Activated CD4-positive, alpha-beta T cell treated with anti-CD3 and anti-CD28 coated beads for 36 hours (primary cell): ENCODE results near the gene FRMD4A. TPM values are rescaled to one million over a fixed set of nuclear protein-coding genes. Genes with fewer than 3 reads are reported as not detected.
A peak's percentile ranks its signal among the peaks of the same experiment; 100 is the strongest.

Experiments
- ATAC-seq: fragments of 200-7000 bp; cut with Tn5 transposase; one replicate; pipeline ENCODE4 v1.10.0; 2021; ENCODE audit warnings: mild to moderate bottlenecking, moderate library complexity
- CTCF ChIA-PET: fragments of 350-600 bp; sonication (Branson Sonifier 250); formaldehyde crosslinking; loops from one replicate; lab custom pipeline; 2021; ENCODE audit warnings: antibody characterized with exemption; lab: Charles Lee
- POLR2A ChIA-PET: fragments of 350-600 bp; sonication (Branson Sonifier 250); formaldehyde crosslinking; loops from one replicate; lab custom pipeline; 2021; ENCODE audit warnings: antibody characterized with exemption, inconsistent platforms; lab: Charles Lee
- DNase-seq: peaks from one replicate; pipeline ENCODE4 v3.0.0-alpha.2; 2020
- H3K27ac Mint-ChIP-seq: one replicate; pipeline ENCODE4 v1.8.0; 2021; ENCODE audit warnings: mixed read lengths
- H3K27me3 Mint-ChIP-seq: one replicate; pipeline ENCODE4 v1.8.0; 2021; ENCODE audit warnings: mixed read lengths
- H3K36me3 Mint-ChIP-seq: one replicate; pipeline ENCODE4 v1.8.0; 2021; ENCODE audit warnings: low read depth, mixed read lengths
- H3K4me1 Mint-ChIP-seq: one replicate; pipeline ENCODE4 v1.8.0; 2021; ENCODE audit warnings: mixed read lengths
- H3K4me3 Mint-ChIP-seq: one replicate; pipeline ENCODE4 v1.8.0; 2021; ENCODE audit warnings: mild to moderate bottlenecking, moderate library complexity, mixed read lengths
- H3K9me3 Mint-ChIP-seq: one replicate; pipeline ENCODE4 v1.8.0; 2021; ENCODE audit warnings: low read depth, mixed read lengths
- intact Hi-C, 2 experiments: fragments of 100-400 bp; cut with DNase I in 1 of 2; cut with micrococcal nuclease in 1 of 2; formaldehyde crosslinking; loops; one replicate each; pipeline versions ENCODE4 v1.14.2 to v1.15.1; 2022 to 2024; cut with DNase I, micrococcal nuclease
- total RNA-seq, 2 experiments: library from RNA; stranded (reverse); gene quantifications; one replicate each; pipeline ENCODE4 v1.2.3, GENCODE V29; 2021

The FRMD4A gene
- total RNA-seq, 2 experiments from 2014 or later, result 0.85 to 1.3 TPM

GRCh38 chr10:13668126-13668525 is 662.6 kb downstream of the FRMD4A start:
- Mint-ChIP-seq H3K36me3 (no peaks in the 10 kb centered on the region), H3K4me1 (no peaks in the 10 kb centered on the region), H3K9me3 (no peaks in the 10 kb centered on the region), H3K27ac (no peak overlapping the region), H3K27me3 (no peaks in the 10 kb centered on the region), H3K4me3 (no peak overlapping the region)
- intact Hi-C loops, result no loop called here
- POLR2A ChIA-PET, result no interaction called here
- DNase-seq (no peak), ATAC-seq (no peak)
- CTCF ChIA-PET, result interaction anchor here (1.4 to 2.8 kb wide), 2 partner anchors 9 to 108 kb away, joined by 5 to 12 read pairs; no protein-coding TSS in a partner anchor

DNA sequence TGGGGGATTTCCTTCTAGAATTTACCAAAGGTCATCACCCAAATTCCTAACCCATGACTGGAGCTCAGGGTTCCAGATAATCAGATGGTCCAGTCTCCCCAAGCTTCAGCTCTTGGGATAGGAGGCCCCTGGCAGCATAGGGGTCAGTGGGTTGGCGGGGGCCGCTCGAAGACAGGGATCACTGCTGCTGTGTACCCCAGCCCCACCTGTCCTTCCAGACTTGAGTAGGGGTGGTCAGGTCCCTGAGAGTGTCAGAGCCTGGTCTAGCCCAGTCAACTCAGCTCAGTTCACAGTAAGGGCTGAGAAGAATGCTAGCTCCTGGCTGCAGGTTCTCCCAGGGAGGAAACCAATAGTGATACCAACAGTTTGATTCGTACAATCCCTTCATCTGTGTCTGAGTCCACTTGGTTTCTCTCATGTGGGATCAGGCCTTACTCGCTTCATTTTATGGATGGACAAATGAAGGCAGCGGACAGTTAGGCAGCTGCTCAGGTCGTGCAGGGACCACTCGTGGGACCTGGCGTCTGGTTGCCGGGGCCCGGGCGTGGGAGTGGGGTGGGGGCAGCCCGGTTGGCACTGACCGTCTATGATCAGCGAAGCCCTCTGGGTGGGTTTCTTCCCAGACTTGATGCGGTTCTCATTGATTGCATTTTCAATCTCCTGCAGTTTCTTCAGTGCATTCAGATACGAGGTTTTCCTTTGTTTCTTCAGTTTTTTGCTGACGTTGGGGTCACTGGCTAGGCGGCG is 665.0 kb downstream of the FRMD4A start:
- H3K4me1 Mint-ChIP-seq, result no peaks in the 10 kb centered on the region
- intact Hi-C loops, result no loop called here
- H3K27ac Mint-ChIP-seq, result no peak overlapping the region
- ChIA-PET CTCF (no interaction called here), POLR2A (no interaction called here)
- no peak for DNase-seq
- no peak for ATAC-seq
- no peaks in the 10 kb centered on the region for H3K36me3 Mint-ChIP-seq
- no peaks in the 10 kb centered on the region for H3K27me3 Mint-ChIP-seq
- no peaks in the 10 kb centered on the region for H3K9me3 Mint-ChIP-seq
- no peak overlapping the region for H3K4me3 Mint-ChIP-seq

DNA sequence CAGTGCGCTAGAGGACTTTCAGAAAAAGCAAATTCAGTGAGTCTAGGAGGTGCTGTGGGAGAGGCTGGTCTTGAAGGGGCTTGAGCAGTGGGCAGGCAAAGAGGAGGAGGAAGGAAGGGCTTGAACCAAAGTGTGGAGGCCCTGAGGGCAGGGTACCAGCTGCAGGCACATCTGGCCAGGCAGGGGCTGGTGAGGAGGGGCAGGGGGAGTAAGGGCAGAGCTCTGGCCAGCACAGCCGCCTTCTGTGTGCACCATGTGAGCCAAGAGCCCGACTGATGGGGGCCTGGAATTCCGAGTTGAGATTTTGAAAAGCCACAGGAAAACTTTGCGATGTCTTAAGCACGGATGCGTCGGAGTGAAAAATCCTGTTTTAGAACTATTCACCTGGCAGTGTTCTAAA is 669.5 kb downstream of the FRMD4A start:
- POLR2A ChIA-PET, result no interaction called here
- intact Hi-C loops, result no loop called here

GRCh38 chr10:13660551-13660920 is 670.2 kb downstream of the FRMD4A start:
- Mint-ChIP-seq H3K9me3 (no peaks in the 10 kb centered on the region), H3K4me1 (peaks cover 17% of the 10 kb centered on the region), H3K27me3 (no peaks in the 10 kb centered on the region), H3K36me3 (no peaks in the 10 kb centered on the region), H3K4me3 (no peak overlapping the region), H3K27ac (no peak overlapping the region)
- peak; percentile 47 for ATAC-seq
- ChIA-PET CTCF (interaction anchor here (0.6 to 1.8 kb wide), 4 partner anchors 10 to 289 kb away, joined by 3 to 5 read pairs (median 4); no protein-coding TSS in a partner anchor), POLR2A (interaction anchor here (0.5 kb wide), 1 partner anchor 101 kb away, joined by 3 read pairs; no protein-coding TSS in a partner anchor)
- DNase-seq, result no peak
- intact Hi-C loops, result loop anchor here (1.0 kb wide), 1 partner anchor 118 kb away; no protein-coding TSS in a partner anchor

More for the DNA sequence above, 669.5 kb downstream of the FRMD4A start:
- no peak for DNase-seq
- Mint-ChIP-seq H3K27ac (no peak overlapping the region), H3K36me3 (no peaks in the 10 kb centered on the region), H3K4me3 (no peak overlapping the region), H3K9me3 (no peaks in the 10 kb centered on the region), H3K4me1 (peaks cover 17% of the 10 kb centered on the region), H3K27me3 (no peaks in the 10 kb centered on the region)
- ATAC-seq, result no peak
- CTCF ChIA-PET, result interaction anchor here (0.6 kb wide), 3 partner anchors 67 to 523 kb away, joined by 4 read pairs; no protein-coding TSS in a partner anchor

DNA sequence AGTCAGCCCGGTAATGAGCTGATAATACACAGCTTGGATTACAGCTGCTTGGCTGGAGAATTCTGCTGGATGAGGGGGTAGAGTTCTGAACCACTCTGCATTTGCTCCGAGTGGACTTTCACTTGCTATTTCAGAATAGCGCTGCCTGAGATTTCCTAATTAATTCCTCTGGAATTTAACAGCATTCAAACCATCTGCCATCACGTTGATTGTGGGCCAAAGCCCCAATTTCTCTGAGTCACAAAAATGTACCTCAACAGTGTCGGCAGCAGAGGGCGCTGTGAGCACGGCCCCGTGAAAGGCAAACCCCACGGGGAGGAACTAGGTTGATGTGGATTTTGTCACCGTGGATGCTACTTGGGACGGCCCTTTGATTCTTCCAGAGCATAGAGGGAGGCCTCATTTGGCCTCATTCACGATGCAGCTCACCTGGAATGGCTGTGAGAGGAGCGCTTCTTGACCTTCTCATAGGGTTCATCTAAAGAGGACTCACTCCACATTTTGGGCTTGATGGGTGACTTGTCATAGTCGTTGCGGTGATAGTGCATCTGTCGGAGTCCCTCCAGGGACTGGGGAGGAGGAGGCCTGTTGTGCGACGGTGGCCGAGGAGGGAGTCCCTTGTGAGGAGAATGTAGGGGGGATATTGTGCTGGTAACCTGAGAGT is 670.7 kb downstream of the FRMD4A start:
- ATAC-seq (peak; percentile 47), DNase-seq (peak; percentile 83)
- Mint-ChIP-seq H3K9me3 (no peaks in the 10 kb centered on the region), H3K4me1 (peaks cover 17% of the 10 kb centered on the region), H3K27ac (no peak overlapping the region), H3K27me3 (no peaks in the 10 kb centered on the region), H3K36me3 (no peaks in the 10 kb centered on the region), H3K4me3 (no peak overlapping the region)
- ChIA-PET CTCF (interaction anchor here (0.6 to 1.8 kb wide), 26 partner anchors 9 to 500 kb away, joined by 3 to 23 read pairs (median 3); no protein-coding TSS in a partner anchor), POLR2A (interaction anchor here (0.9 kb wide), 1 partner anchor 526 kb away, joined by 3 read pairs; no protein-coding TSS in a partner anchor)
- intact Hi-C loops, result loop anchor here (1.0 kb wide), 1 partner anchor 118 kb away; no protein-coding TSS in a partner anchor

DNA sequence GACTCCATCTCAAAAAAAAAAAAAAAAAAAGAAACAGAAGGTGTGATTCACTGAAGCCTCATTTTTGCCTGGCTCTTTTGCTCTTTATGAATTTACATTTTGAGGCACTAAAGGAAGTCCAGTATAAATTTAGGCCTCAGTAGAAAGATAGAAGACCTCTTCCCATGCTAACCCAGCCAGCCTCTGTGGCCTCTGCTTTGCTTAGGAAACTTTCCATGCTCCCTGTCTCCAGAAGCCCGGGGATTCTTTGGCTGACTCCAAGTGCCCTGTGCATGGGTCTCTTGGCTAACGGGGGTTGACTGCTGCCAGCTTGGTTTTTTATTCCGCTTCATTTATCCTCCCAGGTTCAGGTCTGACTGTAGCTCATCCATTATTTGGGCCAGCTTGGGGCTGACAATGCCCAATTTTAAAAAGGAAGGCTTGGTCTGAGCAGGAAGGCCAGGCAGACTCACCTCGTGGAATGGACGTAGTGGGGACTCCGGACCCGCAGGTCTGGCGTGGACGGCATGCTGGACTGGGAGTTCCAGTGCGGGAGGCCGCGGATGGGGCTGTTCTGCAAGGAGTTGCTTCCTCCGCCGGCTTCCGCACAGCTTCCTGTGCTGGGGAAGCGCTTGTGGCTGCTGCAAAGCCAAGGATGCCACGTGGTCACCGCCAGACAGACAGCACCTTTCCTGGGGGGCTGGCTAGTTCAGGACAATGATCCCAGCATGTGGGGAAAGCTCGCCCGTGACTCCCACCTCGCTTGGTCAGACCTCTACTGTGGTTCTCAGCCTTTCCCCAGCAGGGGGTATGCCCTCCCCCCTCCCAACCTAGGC is 671.6 kb downstream of the FRMD4A start:
- Mint-ChIP-seq H3K4me3 (no peak overlapping the region), H3K4me1 (peaks cover 21% of the 10 kb centered on the region), H3K36me3 (no peaks in the 10 kb centered on the region), H3K27me3 (no peaks in the 10 kb centered on the region), H3K9me3 (no peaks in the 10 kb centered on the region), H3K27ac (no peak overlapping the region)
- ATAC-seq (no peak), DNase-seq (peak; percentile 24)
- ChIA-PET POLR2A (interaction anchor here (0.9 kb wide), 1 partner anchor 527 kb away, joined by 3 read pairs; no protein-coding TSS in a partner anchor), CTCF (interaction anchor here (0.6 to 1.8 kb wide), 26 partner anchors 8 to 501 kb away, joined by 3 to 23 read pairs (median 3); no protein-coding TSS in a partner anchor)
- intact Hi-C loops, result no loop called here

- CTCF ChIA-PET, result interaction anchor here (0.6 kb wide), 1 partner anchor 1425 kb away, joined by 3 read pairs; no protein-coding TSS in a partner anchor
- DNase-seq, result peak; percentile 18
- Mint-ChIP-seq H3K27me3 (no peaks in the 10 kb centered on the region), H3K4me1 (peaks cover 23% of the 10 kb centered on the region), H3K9me3 (no peaks in the 10 kb centered on the region), H3K36me3 (no peaks in the 10 kb centered on the region), H3K27ac (no peak overlapping the region), H3K4me3 (peak overlapping the region; percentile 21)
- POLR2A ChIA-PET, result no interaction called here
- peak; percentile 34 for ATAC-seq
- intact Hi-C loops, result no loop called here
Observed at GRCh38 chr10:13658264-13658663, 672.5 kb downstream of the FRMD4A start.

- Mint-ChIP-seq H3K4me3 (no peak overlapping the region), H3K36me3 (no peaks in the 10 kb centered on the region), H3K4me1 (peaks cover 32% of the 10 kb centered on the region), H3K27ac (no peak overlapping the region), H3K9me3 (no peaks in the 10 kb centered on the region), H3K27me3 (no peaks in the 10 kb centered on the region)
- ATAC-seq, result no peak
- CTCF ChIA-PET, result no interaction called here
- no peak for DNase-seq
- intact Hi-C loops, result no loop called here
- POLR2A ChIA-PET, result no interaction called here
Observed at GRCh38 chr10:13657101-13657680, 673.5 kb downstream of the FRMD4A start.

DNA sequence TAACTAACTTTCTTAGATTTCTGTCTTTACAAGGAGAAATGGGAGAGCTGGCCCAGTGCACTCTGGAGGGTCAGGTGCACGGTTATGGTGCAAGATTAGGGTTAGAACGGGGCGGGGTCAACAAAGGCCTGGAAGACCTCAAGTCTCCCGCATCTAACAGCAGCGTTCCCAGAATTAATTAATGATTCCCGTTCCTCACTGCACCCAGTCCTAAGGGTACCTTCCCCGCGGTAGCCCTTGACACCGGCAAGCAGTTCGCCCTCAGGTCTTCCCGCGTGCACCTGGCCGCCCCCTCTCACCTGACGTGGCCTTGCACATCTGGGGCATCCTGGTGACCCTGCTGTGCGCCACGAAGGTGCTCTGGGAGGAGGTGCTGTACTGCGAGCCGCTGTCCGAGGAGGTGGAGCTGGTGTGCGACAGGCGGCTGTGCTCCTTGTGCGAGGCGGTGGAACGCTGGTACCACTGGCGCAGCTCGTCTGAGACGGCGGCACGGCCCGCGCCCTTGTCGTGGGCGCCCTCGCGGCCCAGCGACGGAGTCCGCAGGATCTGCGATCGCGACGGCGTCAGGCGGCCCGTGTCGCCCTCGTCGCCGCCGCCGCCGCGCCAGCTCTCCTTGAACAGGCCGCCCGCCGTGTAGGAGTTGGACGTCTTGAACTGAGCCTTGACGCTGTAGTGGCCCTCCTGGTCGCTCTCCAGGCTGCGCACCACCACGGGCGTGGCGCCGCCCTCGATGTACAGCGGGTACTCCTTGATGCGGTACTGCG is 674.2 kb downstream of the FRMD4A start:
- intact Hi-C loops, result no loop called here
- H3K9me3 Mint-ChIP-seq, result no peaks in the 10 kb centered on the region
- no peak overlapping the region for H3K4me3 Mint-ChIP-seq
- H3K27ac Mint-ChIP-seq, result no peak overlapping the region
- H3K27me3 Mint-ChIP-seq, result no peaks in the 10 kb centered on the region
- no peak for ATAC-seq
- peaks cover 39% of the 10 kb centered on the region for H3K4me1 Mint-ChIP-seq
- DNase-seq, result no peak
- CTCF ChIA-PET, result no interaction called here
- no peaks in the 10 kb centered on the region for H3K36me3 Mint-ChIP-seq
- POLR2A ChIA-PET, result no interaction called here

DNA sequence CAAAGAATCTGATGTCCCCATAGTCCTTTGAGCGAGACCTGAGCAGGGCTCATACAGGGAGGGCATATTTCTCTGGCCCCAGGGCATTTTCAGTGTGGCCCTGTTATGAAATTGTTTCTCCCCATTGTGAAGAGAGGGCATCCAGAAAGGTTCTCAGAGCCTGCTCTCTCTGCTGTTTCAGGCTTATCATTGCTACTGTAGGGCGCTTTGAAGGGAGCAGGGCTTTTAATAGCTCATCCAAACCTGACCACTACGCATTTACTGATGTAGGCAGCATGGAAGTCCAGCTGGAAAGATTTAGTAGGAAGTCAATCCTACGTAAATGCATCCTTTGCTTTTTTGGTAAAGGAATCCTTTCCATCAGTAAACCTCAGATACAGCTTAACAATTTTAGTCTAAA is 675.9 kb downstream of the FRMD4A start:
- DNase-seq, result no peak
- Mint-ChIP-seq H3K9me3 (no peaks in the 10 kb centered on the region), H3K27ac (no peak overlapping the region), H3K27me3 (no peaks in the 10 kb centered on the region), H3K4me1 (peaks cover 32% of the 10 kb centered on the region), H3K4me3 (no peak overlapping the region), H3K36me3 (peaks cover 3% of the 10 kb centered on the region)
- intact Hi-C loops, result no loop called here
- ATAC-seq, result no peak
- CTCF ChIA-PET, result no interaction called here
- POLR2A ChIA-PET, result no interaction called here
